ENCODE data around the gene CASP10.
A peak's percentile ranks its signal among the peaks of the same experiment; 100 is the strongest.
"Not testable (repeated sequence)": the region's sequence is repeated elsewhere in the genome, so short reads cannot be mapped to it uniquely, and the experiment has no call there.

CASP10 gene

DNA sequence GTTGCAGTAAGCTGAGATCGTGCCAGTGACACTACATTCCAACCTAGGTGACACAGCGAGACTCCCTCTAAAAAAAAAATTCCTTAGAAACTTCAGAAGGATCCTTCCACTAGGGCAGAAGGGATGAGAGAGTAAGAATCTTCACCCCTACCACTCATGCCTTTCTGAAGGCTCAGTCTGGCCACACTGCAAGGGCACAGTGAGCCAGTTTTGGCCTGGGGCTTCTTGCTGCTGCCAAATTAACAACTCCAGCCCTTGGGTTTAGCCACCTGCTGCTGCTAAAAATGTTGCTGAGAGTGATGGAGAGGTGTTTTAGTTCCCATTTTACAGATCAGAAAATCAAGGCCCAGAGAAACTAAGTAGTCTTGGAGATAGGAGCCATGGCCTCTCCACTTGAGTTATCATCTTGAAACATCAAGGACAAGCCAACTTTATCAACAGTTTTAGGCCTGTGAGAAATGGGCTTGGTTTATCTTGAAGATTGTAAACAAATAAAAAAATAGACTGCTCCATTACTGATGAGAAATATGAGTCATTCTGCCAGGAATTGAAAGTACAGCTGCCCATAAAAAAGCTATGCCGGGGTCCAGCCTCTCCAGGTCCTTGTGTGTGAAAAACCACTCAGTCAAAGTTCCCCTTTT lies 45.5 kb downstream of the CASP10 start:
- Histone ChIP-seq H3K9ac (ENCODE audit: low read length) (no peak overlapping the region), H3K4me3 (ENCODE audit: low read length) (no peak overlapping the region), H3K4me1 (ENCODE audit: control insufficient read depth, low read depth, low read length) (no peaks in the 10 kb centered on the region), H3K36me3 (ENCODE audit: control insufficient read depth, low read depth, low read length) (no peaks in the 10 kb centered on the region), H3K27ac (ENCODE audit: low read length) (no peak overlapping the region), H3K27me3 (ENCODE audit: control insufficient read depth, insufficient read depth, low read length) (no peaks in the 10 kb centered on the region), H3K9me3 (ENCODE audit: control insufficient read depth, low read depth, low read length) (no peaks in the 10 kb centered on the region)

GRCh38 chr2:201228912-201229290 lies 46.0 kb downstream of the CASP10 start:
- H3K4me3 ChIP-seq (ENCODE audit: low read length) = no peak overlapping the region

DNA sequence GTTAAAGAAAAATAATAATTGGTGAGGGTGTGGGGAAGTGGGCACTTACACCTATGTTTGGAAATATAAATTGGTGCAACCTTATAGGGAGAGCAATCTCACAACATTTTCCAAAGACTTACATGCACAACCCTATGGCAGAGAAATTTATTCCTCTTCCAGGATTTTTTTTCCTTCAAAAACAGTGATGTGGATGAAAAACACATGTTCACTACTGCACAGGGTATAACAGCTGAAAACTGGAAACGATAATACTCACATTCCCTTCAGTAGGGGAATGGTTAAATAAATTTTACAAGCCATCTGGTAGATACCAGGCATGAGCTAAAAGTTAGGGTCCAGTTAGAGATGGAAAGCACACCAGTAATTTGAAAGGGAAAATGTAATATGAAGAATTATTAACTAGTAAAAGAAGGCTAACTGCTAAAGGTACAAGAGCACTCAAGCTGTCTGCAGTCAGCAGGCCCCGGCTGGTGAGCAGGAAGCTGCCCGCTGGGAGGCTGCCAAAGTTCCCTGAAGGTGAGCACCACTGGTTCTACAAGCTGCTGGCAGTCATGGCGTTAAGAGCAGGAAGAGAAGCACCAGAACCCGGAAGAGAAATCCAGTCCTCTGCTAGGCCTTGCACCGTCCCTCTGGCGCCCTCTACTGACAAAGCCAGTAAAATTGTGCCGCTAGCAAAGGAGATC lies 49.0 kb downstream of the CASP10 start:
- H3K9ac ChIP-seq (ENCODE audit: low read length) = no peak overlapping the region
- no peak overlapping the region for H3K4me3 ChIP-seq (ENCODE audit: low read length)
- H3K4me1 ChIP-seq (ENCODE audit: control insufficient read depth, low read depth, low read length) = no peaks in the 10 kb centered on the region
- no peaks in the 10 kb centered on the region for H3K27me3 ChIP-seq (ENCODE audit: control insufficient read depth, insufficient read depth, low read length)
- H3K36me3 ChIP-seq (ENCODE audit: control insufficient read depth, low read depth, low read length) = no peaks in the 10 kb centered on the region
- H3K9me3 ChIP-seq (ENCODE audit: control insufficient read depth, low read depth, low read length) = no peaks in the 10 kb centered on the region
- H3K27ac ChIP-seq (ENCODE audit: low read length) = no peak overlapping the region

More at GRCh38 chr2:201228912-201229290, 46.0 kb downstream of the CASP10 start:
- Histone ChIP-seq H3K27me3 (ENCODE audit: control insufficient read depth, insufficient read depth, low read length) (no peaks in the 10 kb centered on the region), H3K27ac (ENCODE audit: low read length) (no peak overlapping the region), H3K9me3 (ENCODE audit: control insufficient read depth, low read depth, low read length) (no peaks in the 10 kb centered on the region), H3K36me3 (ENCODE audit: control insufficient read depth, low read depth, low read length) (no peaks in the 10 kb centered on the region), H3K9ac (ENCODE audit: low read length) (no peak overlapping the region), H3K4me1 (ENCODE audit: control insufficient read depth, low read depth, low read length) (no peaks in the 10 kb centered on the region)

GRCh38 chr2:201232467-201232815 lies 49.5 kb downstream of the CASP10 start:
- H3K4me1 ChIP-seq (ENCODE audit: control insufficient read depth, low read depth, low read length) = no peaks in the 10 kb centered on the region
- no peak overlapping the region for H3K27ac ChIP-seq (ENCODE audit: low read length)
- H3K9me3 ChIP-seq (ENCODE audit: control insufficient read depth, low read depth, low read length) = no peaks in the 10 kb centered on the region
- no peaks in the 10 kb centered on the region for H3K27me3 ChIP-seq (ENCODE audit: control insufficient read depth, insufficient read depth, low read length)
- H3K4me3 ChIP-seq (ENCODE audit: low read length) = no peak overlapping the region
- no peaks in the 10 kb centered on the region for H3K36me3 ChIP-seq (ENCODE audit: control insufficient read depth, low read depth, low read length)
- H3K9ac ChIP-seq (ENCODE audit: low read length) = no peak overlapping the region

- Histone ChIP-seq H3K36me3 (ENCODE audit: control insufficient read depth, low read depth, low read length) (no peaks in the 10 kb centered on the region), H3K9ac (ENCODE audit: low read length) (no peak overlapping the region), H3K9me3 (ENCODE audit: control insufficient read depth, low read depth, low read length) (no peaks in the 10 kb centered on the region), H3K27me3 (ENCODE audit: control insufficient read depth, insufficient read depth, low read length) (no peaks in the 10 kb centered on the region), H3K4me1 (ENCODE audit: control insufficient read depth, low read depth, low read length) (no peaks in the 10 kb centered on the region), H3K27ac (ENCODE audit: low read length) (no peak overlapping the region), H3K4me3 (ENCODE audit: low read length) (peak overlapping the region; percentile 8)
Measured at GRCh38 chr2:201233192-201233811, 50.4 kb downstream of the CASP10 start.

GRCh38 chr2:201233812-201234662 lies 51.1 kb downstream of the CASP10 start:
- H3K4me3 ChIP-seq (ENCODE audit: low read length) = peak overlapping the region; percentile 8
- no peak overlapping the region for H3K27ac ChIP-seq (ENCODE audit: low read length)
- no peaks in the 10 kb centered on the region for H3K9me3 ChIP-seq (ENCODE audit: control insufficient read depth, low read depth, low read length)
- H3K27me3 ChIP-seq (ENCODE audit: control insufficient read depth, insufficient read depth, low read length) = no peaks in the 10 kb centered on the region
- H3K4me1 ChIP-seq (ENCODE audit: control insufficient read depth, low read depth, low read length) = no peaks in the 10 kb centered on the region
- no peaks in the 10 kb centered on the region for H3K36me3 ChIP-seq (ENCODE audit: control insufficient read depth, low read depth, low read length)
- no peak overlapping the region for H3K9ac ChIP-seq (ENCODE audit: low read length)

DNA sequence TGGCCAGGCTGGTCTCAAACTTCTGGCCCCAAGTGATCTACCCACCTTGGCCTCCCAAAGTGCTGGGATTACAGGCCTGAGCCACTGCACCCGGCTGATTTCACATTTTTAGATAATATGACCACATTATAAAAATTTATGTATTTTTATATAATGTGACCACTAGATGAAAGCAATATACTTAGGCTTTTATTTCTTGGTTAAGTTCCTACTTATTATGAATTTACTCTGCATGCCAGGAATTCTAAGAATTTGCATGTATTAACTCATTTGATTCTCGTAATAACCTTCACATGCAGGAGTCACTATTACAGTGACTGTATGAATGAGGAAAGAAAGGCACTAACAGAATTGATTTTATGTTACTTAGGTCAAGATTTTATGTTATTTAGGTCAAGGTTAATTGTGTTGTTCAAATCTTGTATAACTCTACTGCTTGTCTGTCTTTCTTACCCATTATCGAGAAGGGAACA lies 51.8 kb downstream of the CASP10 start:
- H3K27ac ChIP-seq (ENCODE audit: low read length) = no peak overlapping the region
- no peaks in the 10 kb centered on the region for H3K27me3 ChIP-seq (ENCODE audit: control insufficient read depth, insufficient read depth, low read length)
- H3K9ac ChIP-seq (ENCODE audit: low read length) = no peak overlapping the region
- no peaks in the 10 kb centered on the region for H3K9me3 ChIP-seq (ENCODE audit: control insufficient read depth, low read depth, low read length)
- H3K36me3 ChIP-seq (ENCODE audit: control insufficient read depth, low read depth, low read length) = no peaks in the 10 kb centered on the region
- no peak overlapping the region for H3K4me3 ChIP-seq (ENCODE audit: low read length)
- H3K4me1 ChIP-seq (ENCODE audit: control insufficient read depth, low read depth, low read length) = no peaks in the 10 kb centered on the region

DNA sequence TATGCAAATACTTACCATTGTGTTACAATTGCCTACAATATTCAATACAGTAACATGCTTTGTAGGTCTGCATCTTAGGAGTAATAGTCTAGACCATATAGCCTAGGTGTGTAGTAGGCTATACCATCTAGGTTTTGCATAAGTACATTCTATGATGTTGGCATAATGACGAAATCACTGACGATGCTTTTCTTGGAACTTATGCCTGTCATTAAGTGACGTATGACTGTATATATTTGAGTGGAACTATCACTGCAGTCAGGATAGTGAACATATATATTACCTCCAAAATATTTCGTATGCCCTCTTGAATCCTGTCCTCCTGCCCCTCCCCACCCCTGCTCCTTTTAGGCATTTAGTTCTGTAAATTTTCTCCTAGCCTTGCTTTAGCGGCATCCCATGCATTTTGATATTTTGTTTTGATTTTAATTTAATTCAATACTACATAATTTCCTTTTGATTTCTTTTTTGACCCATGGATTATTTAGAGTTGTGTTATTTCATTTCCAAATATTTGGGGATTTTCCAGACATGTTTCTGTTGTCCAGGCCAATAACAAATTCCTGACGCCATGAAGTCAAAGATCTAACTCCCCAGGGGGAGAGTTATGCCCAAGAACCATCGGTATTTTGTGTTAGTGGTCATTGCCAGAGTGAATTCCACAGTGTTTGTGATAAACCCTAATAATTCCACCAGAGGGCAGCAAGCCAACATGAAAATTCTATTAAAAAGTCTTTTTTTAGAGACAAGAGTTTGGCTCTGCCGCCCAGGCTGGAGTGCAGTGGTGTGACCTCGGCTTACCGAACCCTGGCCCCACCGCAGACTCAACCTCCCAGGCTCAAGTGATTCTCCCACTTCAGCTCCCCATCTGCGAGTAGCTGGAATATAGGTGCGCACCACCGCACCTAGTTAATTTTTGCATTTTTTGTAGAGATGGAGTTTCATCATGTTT lies 53.2 kb downstream of the CASP10 start:
- Histone ChIP-seq H3K27me3 (ENCODE audit: control insufficient read depth, insufficient read depth, low read length) (no peaks in the 10 kb centered on the region), H3K4me3 (ENCODE audit: low read length) (no peak overlapping the region), H3K9ac (ENCODE audit: low read length) (no peak overlapping the region)

DNA sequence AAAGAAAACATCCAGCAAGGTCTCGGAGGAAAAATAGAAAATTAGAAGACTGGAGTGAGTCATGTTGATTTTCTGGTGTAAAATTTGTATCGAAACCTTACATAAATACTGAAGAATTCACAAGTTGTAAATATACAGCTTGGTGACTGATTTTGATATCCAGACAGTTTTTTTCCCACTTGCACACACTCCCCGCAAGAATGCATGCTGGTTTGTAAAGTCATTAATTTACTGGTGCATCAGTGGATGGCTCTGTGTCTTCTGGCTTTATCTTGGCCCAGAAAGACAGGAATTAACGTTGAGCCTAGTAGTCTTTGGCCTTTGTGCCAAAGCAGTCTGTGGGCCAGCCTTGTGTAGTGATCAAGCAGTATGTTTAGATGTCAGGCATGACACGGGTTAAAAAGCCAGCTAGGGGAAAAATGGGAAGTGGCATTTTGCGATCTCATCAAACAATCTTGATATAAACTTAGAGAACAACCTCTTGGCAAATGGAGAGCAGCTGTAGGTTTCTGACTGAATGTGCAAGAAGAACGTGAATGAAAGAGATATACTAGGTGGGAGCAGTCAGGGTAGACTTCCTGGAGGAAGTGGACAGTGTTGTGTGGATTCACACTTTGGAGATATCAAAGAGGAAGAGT lies 54.7 kb downstream of the CASP10 start:
- Histone ChIP-seq H3K36me3 (ENCODE audit: control insufficient read depth, low read depth, low read length) (no peaks in the 10 kb centered on the region), H3K4me3 (ENCODE audit: low read length) (no peak overlapping the region), H3K27ac (ENCODE audit: low read length) (no peak overlapping the region), H3K9me3 (ENCODE audit: control insufficient read depth, low read depth, low read length) (no peaks in the 10 kb centered on the region), H3K27me3 (ENCODE audit: control insufficient read depth, insufficient read depth, low read length) (no peaks in the 10 kb centered on the region), H3K4me1 (ENCODE audit: control insufficient read depth, low read depth, low read length) (no peaks in the 10 kb centered on the region), H3K9ac (ENCODE audit: low read length) (no peak overlapping the region)

More for the DNA sequence above, 53.2 kb downstream of the CASP10 start:
- H3K36me3 ChIP-seq (ENCODE audit: control insufficient read depth, low read depth, low read length) = no peaks in the 10 kb centered on the region
- no peaks in the 10 kb centered on the region for H3K9me3 ChIP-seq (ENCODE audit: control insufficient read depth, low read depth, low read length)
- no peak overlapping the region for H3K27ac ChIP-seq (ENCODE audit: low read length)
- H3K4me1 ChIP-seq (ENCODE audit: control insufficient read depth, low read depth, low read length) = no peaks in the 10 kb centered on the region

GRCh38 chr2:201239167-201239935 lies 56.4 kb downstream of the CASP10 start:
- not testable (repeated sequence) for H3K27ac ChIP-seq (ENCODE audit: low read length); H3K9ac ChIP-seq (ENCODE audit: low read length)

More at GRCh38 chr2:201239167-201239935, 56.4 kb downstream of the CASP10 start:
- not testable (repeated sequence) for H3K9me3 ChIP-seq (ENCODE audit: control insufficient read depth, low read depth, low read length); H3K4me1 ChIP-seq (ENCODE audit: control insufficient read depth, low read depth, low read length); H3K4me3 ChIP-seq (ENCODE audit: low read length); H3K27me3 ChIP-seq (ENCODE audit: control insufficient read depth, insufficient read depth, low read length); H3K36me3 ChIP-seq (ENCODE audit: control insufficient read depth, low read depth, low read length)
